ENCODE measurements around the gene ARHGEF37.

ARHGEF37 gene

DNA sequence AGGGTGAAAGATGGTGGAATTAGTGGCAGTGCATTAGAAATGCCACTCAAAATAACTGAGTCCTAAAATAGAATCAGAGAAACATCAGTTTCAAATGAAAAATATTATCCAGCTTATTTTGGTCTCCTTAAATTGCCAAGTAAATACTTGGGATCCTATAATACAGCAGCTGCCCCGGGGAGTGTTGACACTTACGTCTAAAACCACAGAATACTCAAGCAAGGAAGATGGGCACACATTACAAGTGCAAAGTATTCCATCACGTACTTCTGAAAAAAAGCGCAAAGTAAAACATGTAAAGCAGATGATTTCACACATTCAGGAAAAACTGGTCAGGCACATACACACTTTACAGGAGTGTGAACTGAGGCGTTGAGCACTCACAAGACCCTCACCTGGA lies 2.4 kb upstream of the ARHGEF37 start:
- Histone ChIP-seq H3K9ac (ENCODE audit: low read depth, low read length, poor library complexity, severe bottlenecking) (no peak overlapping the region), H3K4me2 (ENCODE audit: low read depth, low read length, poor library complexity, severe bottlenecking) (no peak overlapping the region), H4K20me1 (ENCODE audit: insufficient read depth, low read length, poor library complexity, severe bottlenecking) (no peaks in the 10 kb centered on the region), H3K36me3 (ENCODE audit: insufficient read depth, low read length) (no peaks in the 10 kb centered on the region), H2AFZ (ENCODE audit: low read length) (no peak overlapping the region), H3K4me1 (ENCODE audit: insufficient read depth, low read length, poor library complexity, severe bottlenecking) (peaks cover 7% of the 10 kb centered on the region), H3F3A (ENCODE audit: low read depth) (no peaks in the 10 kb centered on the region), H3K4me3 (ENCODE audit: low read length, poor library complexity, severe bottlenecking) (no peak overlapping the region), H3K79me2 (ENCODE audit: insufficient read depth, low read length) (no peaks in the 10 kb centered on the region), H3K27me3 (ENCODE audit: insufficient read depth, low read length, poor library complexity, severe bottlenecking) (no peaks in the 10 kb centered on the region), H3K9me3 (ENCODE audit: insufficient read depth, low read depth, low read length) (no peaks in the 10 kb centered on the region), H3K9me2 (replicated peaks; ENCODE audit: low read depth, low read length) (no peaks in the 10 kb centered on the region)
- TF ChIP-seq EZH2phosphoT487 (IDR thresholded peaks at IDR 0.05; ENCODE audit: borderline replicate concordance) = no peak

DNA sequence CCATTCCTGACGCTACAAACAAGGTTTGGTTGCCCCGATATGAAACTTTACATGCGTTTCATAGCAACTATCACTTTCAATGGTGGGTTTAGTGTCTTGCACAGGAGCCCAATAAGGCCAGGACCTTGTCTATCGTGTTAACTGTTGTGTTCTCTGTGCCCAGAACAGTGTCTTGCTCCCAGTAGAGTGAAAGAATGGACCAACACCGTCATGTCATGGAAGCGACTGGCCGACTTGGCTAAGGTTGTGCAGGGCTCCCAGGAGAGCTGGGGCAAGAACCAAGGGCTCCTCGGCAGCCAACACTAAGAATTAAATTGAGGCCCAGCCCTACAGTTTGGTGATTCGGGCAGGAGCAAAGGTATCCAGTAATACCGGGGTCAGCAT lies 498 bp upstream of the ARHGEF37 start:
- no peaks in the 10 kb centered on the region for H3K27me3 ChIP-seq (ENCODE audit: insufficient read depth, low read length, poor library complexity, severe bottlenecking)
- no peaks in the 10 kb centered on the region for H3K79me2 ChIP-seq (ENCODE audit: insufficient read depth, low read length)
- H3K9ac ChIP-seq (ENCODE audit: low read depth, low read length, poor library complexity, severe bottlenecking) = no peak overlapping the region
- no peaks in the 10 kb centered on the region for H3K9me3 ChIP-seq (ENCODE audit: insufficient read depth, low read depth, low read length)
- no peak overlapping the region for H2AFZ ChIP-seq (ENCODE audit: low read length)
- H4K20me1 ChIP-seq (ENCODE audit: insufficient read depth, low read length, poor library complexity, severe bottlenecking) = no peaks in the 10 kb centered on the region
- no peak for TF ChIP-seq EZH2phosphoT487 (IDR thresholded peaks at IDR 0.05; ENCODE audit: borderline replicate concordance)
- TF ChIP-seq, protein P1, sequence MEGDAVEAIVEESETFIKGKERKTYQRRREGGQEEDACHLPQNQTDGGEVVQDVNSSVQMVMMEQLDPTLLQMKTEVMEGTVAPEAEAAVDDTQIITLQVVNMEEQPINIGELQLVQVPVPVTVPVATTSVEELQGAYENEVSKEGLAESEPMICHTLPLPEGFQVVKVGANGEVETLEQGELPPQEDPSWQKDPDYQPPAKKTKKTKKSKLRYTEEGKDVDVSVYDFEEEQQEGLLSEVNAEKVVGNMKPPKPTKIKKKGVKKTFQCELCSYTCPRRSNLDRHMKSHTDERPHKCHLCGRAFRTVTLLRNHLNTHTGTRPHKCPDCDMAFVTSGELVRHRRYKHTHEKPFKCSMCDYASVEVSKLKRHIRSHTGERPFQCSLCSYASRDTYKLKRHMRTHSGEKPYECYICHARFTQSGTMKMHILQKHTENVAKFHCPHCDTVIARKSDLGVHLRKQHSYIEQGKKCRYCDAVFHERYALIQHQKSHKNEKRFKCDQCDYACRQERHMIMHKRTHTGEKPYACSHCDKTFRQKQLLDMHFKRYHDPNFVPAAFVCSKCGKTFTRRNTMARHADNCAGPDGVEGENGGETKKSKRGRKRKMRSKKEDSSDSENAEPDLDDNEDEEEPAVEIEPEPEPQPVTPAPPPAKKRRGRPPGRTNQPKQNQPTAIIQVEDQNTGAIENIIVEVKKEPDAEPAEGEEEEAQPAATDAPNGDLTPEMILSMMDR (conservative IDR thresholded peaks at IDR 0.05; ENCODE audit: low read length) = no peak
- no peaks in the 10 kb centered on the region for H3K36me3 ChIP-seq (ENCODE audit: insufficient read depth, low read length)
- no peak overlapping the region for H3K4me2 ChIP-seq (ENCODE audit: low read depth, low read length, poor library complexity, severe bottlenecking)
- H3F3A ChIP-seq (ENCODE audit: low read depth) = no peaks in the 10 kb centered on the region
- peaks cover 6% of the 10 kb centered on the region for H3K4me1 ChIP-seq (ENCODE audit: insufficient read depth, low read length, poor library complexity, severe bottlenecking)
- H3K9me2 ChIP-seq (replicated peaks; ENCODE audit: low read depth, low read length) = no peaks in the 10 kb centered on the region
- no peak overlapping the region for H3K4me3 ChIP-seq (ENCODE audit: low read length, poor library complexity, severe bottlenecking)

DNA sequence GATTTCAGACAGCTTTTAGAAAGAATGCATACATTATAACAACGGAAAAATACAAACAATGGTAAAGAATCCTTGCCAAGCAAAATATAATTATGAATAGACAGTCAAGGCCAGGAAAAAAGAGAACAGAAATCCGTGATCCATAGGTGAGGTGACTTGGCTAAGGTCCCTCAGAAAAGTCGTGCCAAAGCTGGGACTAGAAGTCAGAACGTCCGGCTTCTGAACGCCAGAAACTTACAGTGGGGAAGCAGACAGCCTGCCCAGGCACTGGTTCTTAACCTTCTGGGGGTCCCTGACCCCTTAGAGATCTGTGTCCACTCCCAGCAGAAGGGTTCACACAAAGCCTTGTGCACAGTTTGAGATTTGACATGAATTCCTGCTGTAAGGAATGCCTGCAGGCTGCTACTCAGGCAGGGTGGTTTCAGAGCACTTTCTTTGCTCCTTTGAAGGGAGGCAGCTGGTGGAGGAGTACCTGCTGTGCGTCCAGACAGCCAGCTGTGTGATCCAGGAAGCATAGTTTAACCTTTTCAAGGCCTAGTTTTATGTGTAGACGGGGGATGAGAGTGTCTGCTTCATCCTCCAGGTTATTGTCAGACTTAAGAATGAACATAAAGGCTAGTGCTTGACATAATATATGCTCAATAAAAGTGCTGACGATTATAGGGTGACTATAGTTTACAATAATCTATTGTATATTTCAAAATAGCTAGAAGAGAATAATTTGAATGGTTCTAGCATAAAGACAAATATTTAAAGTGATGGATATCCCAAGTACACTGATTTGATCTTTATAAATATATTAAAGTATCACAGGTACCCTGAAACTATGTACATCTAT lies 852 bp downstream of the ARHGEF37 start:
- no peaks in the 10 kb centered on the region for H3K9me2 ChIP-seq (replicated peaks; ENCODE audit: low read depth, low read length)
- no peaks in the 10 kb centered on the region for H3K9me3 ChIP-seq (ENCODE audit: insufficient read depth, low read depth, low read length)
- H3K79me2 ChIP-seq (ENCODE audit: insufficient read depth, low read length) = no peaks in the 10 kb centered on the region
- H4K20me1 ChIP-seq (ENCODE audit: insufficient read depth, low read length, poor library complexity, severe bottlenecking) = no peaks in the 10 kb centered on the region
- no peaks in the 10 kb centered on the region for H3K27me3 ChIP-seq (ENCODE audit: insufficient read depth, low read length, poor library complexity, severe bottlenecking)
- no peak overlapping the region for H3K4me2 ChIP-seq (ENCODE audit: low read depth, low read length, poor library complexity, severe bottlenecking)
- H3K9ac ChIP-seq (ENCODE audit: low read depth, low read length, poor library complexity, severe bottlenecking) = no peak overlapping the region
- H3K36me3 ChIP-seq (ENCODE audit: insufficient read depth, low read length) = no peaks in the 10 kb centered on the region
- no peaks in the 10 kb centered on the region for H3F3A ChIP-seq (ENCODE audit: low read depth)
- no peak overlapping the region for H2AFZ ChIP-seq (ENCODE audit: low read length)
- no peaks in the 10 kb centered on the region for H3K4me1 ChIP-seq (ENCODE audit: insufficient read depth, low read length, poor library complexity, severe bottlenecking)
- no peak overlapping the region for H3K4me3 ChIP-seq (ENCODE audit: low read length, poor library complexity, severe bottlenecking)
- TF ChIP-seq EZH2phosphoT487 (IDR thresholded peaks at IDR 0.05; ENCODE audit: borderline replicate concordance) = no peak
- TF ChIP-seq, protein P1 (conservative IDR thresholded peaks at IDR 0.05; ENCODE audit: low read length) = no peak

DNA sequence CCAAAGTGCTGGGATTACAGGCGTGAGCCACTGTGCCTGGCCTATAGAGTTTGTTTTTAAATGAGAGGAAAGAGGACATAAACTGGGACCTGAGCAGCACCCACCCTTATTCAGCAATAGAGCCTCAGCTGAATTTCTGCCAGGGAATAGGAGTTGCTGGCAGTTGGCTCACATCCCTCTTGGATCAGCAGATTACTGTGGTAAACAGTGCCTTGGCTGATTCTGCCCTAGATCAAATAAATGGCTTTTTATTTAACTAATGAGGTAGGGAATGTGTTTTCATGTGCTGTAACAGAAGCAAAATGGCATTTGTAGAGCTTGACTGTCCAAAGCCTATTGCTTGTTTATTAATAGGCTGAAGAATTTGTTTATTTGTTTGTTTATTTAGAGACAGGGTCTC lies 2.1 kb downstream of the ARHGEF37 start:
- H3K9me2 ChIP-seq (replicated peaks; ENCODE audit: low read depth, low read length) = no peaks in the 10 kb centered on the region
- H3K4me3 ChIP-seq (ENCODE audit: low read length, poor library complexity, severe bottlenecking) = no peak overlapping the region
- no peak overlapping the region for H3K9ac ChIP-seq (ENCODE audit: low read depth, low read length, poor library complexity, severe bottlenecking)
- no peak overlapping the region for H3K4me2 ChIP-seq (ENCODE audit: low read depth, low read length, poor library complexity, severe bottlenecking)
- no peak for TF ChIP-seq EZH2phosphoT487 (IDR thresholded peaks at IDR 0.05; ENCODE audit: borderline replicate concordance)
- TF ChIP-seq, protein P1 (conservative IDR thresholded peaks at IDR 0.05; ENCODE audit: low read length) = no peak
- H3K36me3 ChIP-seq (ENCODE audit: insufficient read depth, low read length) = no peaks in the 10 kb centered on the region
- H3K9me3 ChIP-seq (ENCODE audit: insufficient read depth, low read depth, low read length) = no peaks in the 10 kb centered on the region
- H2AFZ ChIP-seq (ENCODE audit: low read length) = no peak overlapping the region
- H3K4me1 ChIP-seq (ENCODE audit: insufficient read depth, low read length, poor library complexity, severe bottlenecking) = no peaks in the 10 kb centered on the region
- no peaks in the 10 kb centered on the region for H3K79me2 ChIP-seq (ENCODE audit: insufficient read depth, low read length)
- H3K27me3 ChIP-seq (ENCODE audit: insufficient read depth, low read length, poor library complexity, severe bottlenecking) = no peaks in the 10 kb centered on the region
- no peaks in the 10 kb centered on the region for H3F3A ChIP-seq (ENCODE audit: low read depth)
- H4K20me1 ChIP-seq (ENCODE audit: insufficient read depth, low read length, poor library complexity, severe bottlenecking) = no peaks in the 10 kb centered on the region

Data from Loucy (cell line).